ENCODE data around the gene DCDC2. TPM values are rescaled to one million over a fixed set of nuclear protein-coding genes. Genes with fewer than 3 reads are reported as not detected.
A peak's percentile ranks its signal among the peaks of the same experiment; 100 is the strongest.

Gene DCDC2
- total and polyA plus RNA-seq, 4 donors = 2.3 to 7.9 (median 2.9) TPM

DNA sequence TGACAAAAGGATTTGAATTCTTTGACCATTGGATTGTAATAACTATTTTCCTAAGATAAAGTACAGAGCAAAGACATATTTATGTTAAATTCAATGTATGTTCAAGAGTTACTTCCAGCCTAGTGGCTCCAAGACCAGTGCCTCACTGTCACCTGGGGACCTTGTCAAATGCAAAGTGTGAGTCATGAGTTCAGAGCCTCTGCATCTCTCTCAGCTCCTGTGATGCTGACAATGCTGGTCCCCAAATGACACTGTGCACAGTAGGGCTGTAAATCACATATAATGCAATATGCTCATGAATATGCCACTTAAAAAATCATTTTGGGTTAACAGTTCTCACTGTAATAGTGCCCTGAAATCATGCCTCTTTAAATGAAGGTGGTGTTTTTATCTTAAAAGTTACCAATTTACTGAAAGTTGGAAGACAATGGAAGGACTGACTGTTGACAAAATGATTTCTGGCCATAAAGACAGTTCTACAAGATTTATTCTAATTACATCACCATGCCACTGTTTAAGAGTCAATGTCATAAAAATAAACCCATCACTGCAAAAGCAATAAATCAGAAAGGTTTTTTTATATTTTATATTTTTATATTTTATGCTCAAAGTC, 169.8 kb downstream of the DCDC2 start:
- no peaks in the 10 kb centered on the region for H3K9me3 ChIP-seq (ENCODE audit: control insufficient read depth, insufficient read depth, low read length)
- H3K27me3 ChIP-seq (ENCODE audit: control insufficient read depth, insufficient read depth, low read length) = no peaks in the 10 kb centered on the region
- no peak overlapping the region for H3K4me3 ChIP-seq (ENCODE audit: low read depth, low read length)
- no peaks in the 10 kb centered on the region for H3K4me1 ChIP-seq (ENCODE audit: control insufficient read depth, insufficient read depth, low read length)
- H3K36me3 ChIP-seq (ENCODE audit: control insufficient read depth, insufficient read depth, low read length) = no peaks in the 10 kb centered on the region
- no peak overlapping the region for H3K27ac ChIP-seq (ENCODE audit: low read depth, low read length)
- no peak for DNase-seq (ENCODE audit: low read depth in 4 of 6, low spot score in 6 of 6)

DNA sequence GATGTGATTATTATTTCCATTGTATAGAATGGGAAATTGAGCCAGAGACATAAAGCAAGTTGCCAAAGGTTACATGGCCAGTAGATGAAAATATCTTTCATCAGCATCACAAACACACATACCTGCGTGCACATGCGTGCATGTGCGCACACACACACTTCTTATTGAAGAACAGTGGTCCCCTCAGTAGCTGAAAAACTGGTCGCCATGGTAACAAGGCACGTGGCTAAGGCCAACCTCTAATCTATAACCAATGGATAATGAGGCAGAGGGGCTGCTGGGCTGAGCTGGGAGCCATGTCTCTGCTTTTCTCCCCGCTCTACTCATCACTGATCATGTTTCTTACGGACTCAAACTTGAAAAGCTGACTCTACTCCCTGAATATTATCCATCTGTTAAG, 171.5 kb downstream of the DCDC2 start:
- H3K9me3 ChIP-seq (ENCODE audit: control insufficient read depth, insufficient read depth, low read length) = peaks cover 4% of the 10 kb centered on the region
- H3K27ac ChIP-seq (ENCODE audit: low read depth, low read length) = no peak overlapping the region
- H3K36me3 ChIP-seq (ENCODE audit: control insufficient read depth, insufficient read depth, low read length) = no peaks in the 10 kb centered on the region
- no peak overlapping the region for H3K4me3 ChIP-seq (ENCODE audit: low read depth, low read length)
- H3K4me1 ChIP-seq (ENCODE audit: control insufficient read depth, insufficient read depth, low read length) = no peaks in the 10 kb centered on the region
- peak in 1 of 6 donors; percentile 20 for DNase-seq (ENCODE audit: low read depth in 4 of 6, low spot score in 6 of 6)
- H3K27me3 ChIP-seq (ENCODE audit: control insufficient read depth, insufficient read depth, low read length) = no peaks in the 10 kb centered on the region
- WGBS (ENCODE audit: insufficient coverage) = 75% methylated on average over 5 of the region's 7 CpGs

DNA sequence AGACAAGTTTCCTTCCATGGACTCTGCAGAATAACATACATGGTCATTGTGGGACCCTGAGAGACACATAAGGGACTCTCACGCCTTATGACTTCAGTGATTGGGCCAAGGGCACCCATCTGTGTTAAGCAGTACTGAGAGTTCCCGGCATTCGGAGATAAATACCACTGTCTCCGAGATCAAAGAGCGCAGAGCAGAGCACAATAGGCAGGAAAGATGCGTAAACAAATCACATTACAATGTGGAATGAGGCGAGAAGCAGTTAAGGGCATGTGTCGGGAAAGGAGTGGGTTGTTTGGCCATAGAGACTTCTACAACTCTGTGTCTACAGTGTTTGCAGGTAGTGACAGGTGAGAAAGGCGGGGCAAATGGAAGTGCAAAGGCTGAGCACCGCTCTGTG, 174.3 kb downstream of the DCDC2 start:
- Histone ChIP-seq H3K4me3 (ENCODE audit: low read depth, low read length) (no peak overlapping the region), H3K9me3 (ENCODE audit: control insufficient read depth, insufficient read depth, low read length) (peaks cover 4% of the 10 kb centered on the region), H3K27ac (ENCODE audit: low read depth, low read length) (no peak overlapping the region), H3K4me1 (ENCODE audit: control insufficient read depth, insufficient read depth, low read length) (no peaks in the 10 kb centered on the region), H3K36me3 (ENCODE audit: control insufficient read depth, insufficient read depth, low read length) (no peaks in the 10 kb centered on the region), H3K27me3 (ENCODE audit: control insufficient read depth, insufficient read depth, low read length) (no peaks in the 10 kb centered on the region)
- WGBS (ENCODE audit: insufficient coverage) = 86% methylated on average over 4 of the region's 10 CpGs
- DNase-seq (ENCODE audit: low read depth in 4 of 6, low spot score in 6 of 6) = no peak

DNA sequence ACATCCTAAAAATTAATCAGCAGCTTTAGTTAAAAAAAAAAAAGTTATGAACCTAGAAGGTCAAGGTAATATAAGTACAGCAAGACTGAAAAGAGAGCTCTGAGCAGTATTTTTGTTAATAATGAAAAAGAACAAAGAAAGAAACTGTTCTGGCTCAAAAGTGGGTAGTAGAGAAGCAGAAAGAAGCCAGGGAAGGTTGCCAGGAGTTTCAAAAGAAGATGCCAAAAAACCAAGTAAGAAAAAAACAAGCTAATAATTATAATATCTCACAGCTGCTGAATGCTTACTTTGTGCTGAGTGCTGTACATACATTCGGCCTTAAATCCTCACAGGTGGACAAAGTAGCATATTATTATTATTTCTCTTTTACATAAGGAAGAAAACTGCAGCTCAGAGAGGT, 200.0 kb downstream of the DCDC2 start:
- no CpG with 5 or more reads among the region's 1 CpG for WGBS (ENCODE audit: insufficient coverage)

DNA sequence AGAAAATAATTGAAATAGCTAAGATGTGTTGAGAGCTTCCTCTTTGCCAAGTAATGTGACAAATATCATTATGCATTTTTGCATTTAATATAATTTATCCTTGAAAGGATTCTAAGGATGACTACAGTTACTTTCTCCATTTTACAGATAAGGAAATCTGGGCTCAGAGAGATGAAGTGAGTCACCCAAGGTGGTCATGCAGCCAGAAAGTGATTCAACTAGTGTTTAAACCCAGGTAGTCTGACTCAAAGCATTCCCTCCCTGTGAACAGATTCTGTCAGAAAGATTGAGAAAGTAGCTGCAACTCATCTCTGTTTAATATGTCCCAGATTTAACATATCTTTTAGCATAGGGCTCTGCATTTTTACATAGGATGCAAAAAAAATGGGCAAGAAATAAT, 203.7 kb downstream of the DCDC2 start:
- H3K4me1 ChIP-seq (ENCODE audit: control insufficient read depth, insufficient read depth, low read length) = peaks cover 4% of the 10 kb centered on the region
- no peaks in the 10 kb centered on the region for H3K27me3 ChIP-seq (ENCODE audit: control insufficient read depth, insufficient read depth, low read length)
- H3K27ac ChIP-seq (ENCODE audit: low read depth, low read length) = no peak overlapping the region
- no peaks in the 10 kb centered on the region for H3K36me3 ChIP-seq (ENCODE audit: control insufficient read depth, insufficient read depth, low read length)
- no peak for DNase-seq (ENCODE audit: low read depth in 4 of 6, low spot score in 6 of 6)
- H3K4me3 ChIP-seq (ENCODE audit: low read depth, low read length) = no peak overlapping the region
- no peaks in the 10 kb centered on the region for H3K9me3 ChIP-seq (ENCODE audit: control insufficient read depth, insufficient read depth, low read length)

More for the DNA sequence above, 200.0 kb downstream of the DCDC2 start:
- H3K27me3 ChIP-seq (ENCODE audit: control insufficient read depth, insufficient read depth, low read length) = no peaks in the 10 kb centered on the region
- no peak overlapping the region for H3K27ac ChIP-seq (ENCODE audit: low read depth, low read length)
- no peaks in the 10 kb centered on the region for H3K9me3 ChIP-seq (ENCODE audit: control insufficient read depth, insufficient read depth, low read length)
- H3K4me3 ChIP-seq (ENCODE audit: low read depth, low read length) = no peak overlapping the region
- peak in 1 of 6 donors; percentile 55 for DNase-seq (ENCODE audit: low read depth in 4 of 6, low spot score in 6 of 6)
- H3K4me1 ChIP-seq (ENCODE audit: control insufficient read depth, insufficient read depth, low read length) = peaks cover 4% of the 10 kb centered on the region
- no peaks in the 10 kb centered on the region for H3K36me3 ChIP-seq (ENCODE audit: control insufficient read depth, insufficient read depth, low read length)

DNA sequence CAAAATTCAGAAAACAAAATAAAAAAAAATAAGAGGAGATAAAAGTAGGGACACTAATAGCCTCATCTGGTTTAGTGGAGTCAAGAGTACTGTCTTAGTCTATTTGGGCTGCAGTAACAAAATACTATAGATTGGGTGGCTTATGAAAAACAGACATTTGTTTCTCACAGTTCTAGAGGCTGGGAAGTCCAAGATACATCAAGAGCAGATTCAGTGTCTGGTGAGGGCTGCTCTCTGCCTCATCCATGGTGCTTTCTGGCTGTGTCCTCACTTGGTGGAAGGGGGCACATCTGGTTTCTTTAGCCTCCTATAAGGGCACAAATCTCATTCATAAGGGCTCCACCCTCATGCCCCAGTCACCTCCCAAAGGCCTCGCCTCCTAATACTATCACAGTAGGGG, 205.8 kb downstream of the DCDC2 start:
- no peaks in the 10 kb centered on the region for H3K4me1 ChIP-seq (ENCODE audit: control insufficient read depth, insufficient read depth, low read length)
- no CpG with 5 or more reads among the region's 1 CpG for WGBS (ENCODE audit: insufficient coverage)
- no peak overlapping the region for H3K27ac ChIP-seq (ENCODE audit: low read depth, low read length)
- no peak overlapping the region for H3K4me3 ChIP-seq (ENCODE audit: low read depth, low read length)
- no peak for DNase-seq (ENCODE audit: low read depth in 4 of 6, low spot score in 6 of 6)
- no peaks in the 10 kb centered on the region for H3K9me3 ChIP-seq (ENCODE audit: control insufficient read depth, insufficient read depth, low read length)
- no peaks in the 10 kb centered on the region for H3K36me3 ChIP-seq (ENCODE audit: control insufficient read depth, insufficient read depth, low read length)
- no peaks in the 10 kb centered on the region for H3K27me3 ChIP-seq (ENCODE audit: control insufficient read depth, insufficient read depth, low read length)

DNA sequence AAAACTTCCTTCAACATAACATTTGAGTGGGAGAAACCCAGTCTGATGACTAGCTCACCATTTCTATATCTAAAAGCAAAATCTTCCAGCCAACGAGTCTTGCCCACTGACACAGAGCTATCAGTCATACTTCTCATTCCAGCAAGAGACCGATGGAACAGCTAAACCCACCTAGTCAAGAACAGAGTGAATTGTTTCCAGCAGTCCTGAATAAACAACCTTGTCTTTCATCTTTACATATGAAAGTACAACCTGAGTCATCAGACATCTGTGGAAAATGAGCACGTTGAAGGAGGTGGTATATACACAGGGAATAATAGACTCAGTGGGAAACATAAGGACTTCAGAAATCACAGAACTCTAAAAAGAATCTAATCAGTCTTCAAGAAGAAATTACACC, 208.0 kb downstream of the DCDC2 start:
- no peaks in the 10 kb centered on the region for H3K9me3 ChIP-seq (ENCODE audit: control insufficient read depth, insufficient read depth, low read length)
- no peak overlapping the region for H3K27ac ChIP-seq (ENCODE audit: low read depth, low read length)
- no peak overlapping the region for H3K4me3 ChIP-seq (ENCODE audit: low read depth, low read length)
- 83% methylated on average over 2 of the region's 3 CpGs for WGBS (ENCODE audit: insufficient coverage)
- H3K36me3 ChIP-seq (ENCODE audit: control insufficient read depth, insufficient read depth, low read length) = no peaks in the 10 kb centered on the region
- H3K27me3 ChIP-seq (ENCODE audit: control insufficient read depth, insufficient read depth, low read length) = no peaks in the 10 kb centered on the region
- peaks cover 9% of the 10 kb centered on the region for H3K4me1 ChIP-seq (ENCODE audit: control insufficient read depth, insufficient read depth, low read length)
- no peak for DNase-seq (ENCODE audit: low read depth in 4 of 6, low spot score in 6 of 6)

DNA sequence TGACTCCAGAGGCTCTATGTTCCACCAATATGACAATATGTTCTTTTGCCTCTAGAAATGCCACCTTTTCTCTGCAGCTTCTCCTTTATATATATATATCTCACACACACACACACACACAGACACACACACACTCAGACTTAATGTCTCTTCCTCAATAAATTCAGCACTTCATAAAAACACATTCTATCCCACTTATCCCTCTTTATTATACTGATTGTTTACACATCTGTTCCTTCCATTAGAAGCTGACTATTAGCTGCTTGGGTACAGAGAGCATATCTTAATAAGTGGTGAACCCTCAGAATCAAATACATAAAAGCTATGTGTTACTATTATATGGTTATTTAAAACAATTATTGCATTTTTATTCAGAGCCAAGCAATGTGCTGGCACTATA, 208.6 kb downstream of the DCDC2 start:
- Histone ChIP-seq H3K27ac (ENCODE audit: low read depth, low read length) (no peak overlapping the region), H3K36me3 (ENCODE audit: control insufficient read depth, insufficient read depth, low read length) (no peaks in the 10 kb centered on the region), H3K9me3 (ENCODE audit: control insufficient read depth, insufficient read depth, low read length) (no peaks in the 10 kb centered on the region), H3K4me3 (ENCODE audit: low read depth, low read length) (no peak overlapping the region), H3K27me3 (ENCODE audit: control insufficient read depth, insufficient read depth, low read length) (no peaks in the 10 kb centered on the region), H3K4me1 (ENCODE audit: control insufficient read depth, insufficient read depth, low read length) (peaks cover 9% of the 10 kb centered on the region)
- DNase-seq (ENCODE audit: low read depth in 4 of 6, low spot score in 6 of 6) = no peak

DNA sequence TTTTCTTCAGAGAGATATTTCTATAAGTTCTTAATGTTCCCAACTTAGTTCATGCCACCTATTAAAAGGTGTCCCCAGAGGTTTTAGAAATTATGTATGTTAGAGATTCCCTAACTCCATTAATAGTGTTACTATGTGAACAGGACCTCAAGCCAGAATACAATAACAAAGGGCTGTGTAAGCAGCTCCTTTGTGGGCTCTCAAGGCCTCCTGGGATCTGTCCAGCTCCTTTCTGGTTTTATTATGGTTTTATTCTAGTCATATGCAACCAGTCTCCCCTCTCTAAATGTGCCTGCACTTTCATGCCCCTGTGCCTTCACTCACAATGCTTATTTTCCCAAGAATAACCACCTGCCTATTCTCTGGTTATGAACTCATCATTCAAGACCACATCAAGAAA, 209.2 kb downstream of the DCDC2 start:
- Histone ChIP-seq H3K4me1 (ENCODE audit: control insufficient read depth, insufficient read depth, low read length) (peaks cover 9% of the 10 kb centered on the region), H3K4me3 (ENCODE audit: low read depth, low read length) (no peak overlapping the region), H3K9me3 (ENCODE audit: control insufficient read depth, insufficient read depth, low read length) (no peaks in the 10 kb centered on the region), H3K27ac (ENCODE audit: low read depth, low read length) (no peak overlapping the region), H3K27me3 (ENCODE audit: control insufficient read depth, insufficient read depth, low read length) (no peaks in the 10 kb centered on the region), H3K36me3 (ENCODE audit: control insufficient read depth, insufficient read depth, low read length) (no peaks in the 10 kb centered on the region)
- DNase-seq (ENCODE audit: low read depth in 4 of 6, low spot score in 6 of 6) = no peak

DNA sequence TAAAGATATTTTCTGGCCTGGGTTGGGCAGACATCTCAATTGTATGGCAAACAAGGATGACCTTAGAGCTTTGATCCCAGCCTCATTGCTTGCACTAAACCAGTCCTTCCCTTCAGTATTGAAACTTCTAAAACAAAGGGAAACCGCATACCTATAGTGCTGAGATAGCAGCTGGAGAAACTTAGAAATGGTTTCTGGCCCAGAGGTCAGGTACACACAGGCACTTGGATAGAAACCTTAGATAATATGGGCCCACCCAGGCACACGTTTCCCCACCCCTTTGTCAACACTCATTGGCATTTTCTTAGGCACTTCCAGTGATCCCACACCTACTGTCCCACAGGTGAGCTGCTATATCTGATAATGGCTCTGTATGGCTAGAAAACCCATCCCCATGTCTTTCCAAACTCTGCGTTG, 209.7 kb downstream of the DCDC2 start:
- Histone ChIP-seq H3K4me1 (ENCODE audit: control insufficient read depth, insufficient read depth, low read length) (peaks cover 9% of the 10 kb centered on the region), H3K36me3 (ENCODE audit: control insufficient read depth, insufficient read depth, low read length) (no peaks in the 10 kb centered on the region), H3K9me3 (ENCODE audit: control insufficient read depth, insufficient read depth, low read length) (no peaks in the 10 kb centered on the region), H3K27me3 (ENCODE audit: control insufficient read depth, insufficient read depth, low read length) (no peaks in the 10 kb centered on the region), H3K27ac (ENCODE audit: low read depth, low read length) (no peak overlapping the region), H3K4me3 (ENCODE audit: low read depth, low read length) (no peak overlapping the region)
- DNase-seq (ENCODE audit: low read depth in 4 of 6, low spot score in 6 of 6) = no peak
- WGBS (ENCODE audit: insufficient coverage) = 100% methylated on average over 1 of the region's 3 CpGs

Measured in spinal cord (tissue), 10 donors.